Measurements from ENCODE around the gene KIF1B.

DNA sequence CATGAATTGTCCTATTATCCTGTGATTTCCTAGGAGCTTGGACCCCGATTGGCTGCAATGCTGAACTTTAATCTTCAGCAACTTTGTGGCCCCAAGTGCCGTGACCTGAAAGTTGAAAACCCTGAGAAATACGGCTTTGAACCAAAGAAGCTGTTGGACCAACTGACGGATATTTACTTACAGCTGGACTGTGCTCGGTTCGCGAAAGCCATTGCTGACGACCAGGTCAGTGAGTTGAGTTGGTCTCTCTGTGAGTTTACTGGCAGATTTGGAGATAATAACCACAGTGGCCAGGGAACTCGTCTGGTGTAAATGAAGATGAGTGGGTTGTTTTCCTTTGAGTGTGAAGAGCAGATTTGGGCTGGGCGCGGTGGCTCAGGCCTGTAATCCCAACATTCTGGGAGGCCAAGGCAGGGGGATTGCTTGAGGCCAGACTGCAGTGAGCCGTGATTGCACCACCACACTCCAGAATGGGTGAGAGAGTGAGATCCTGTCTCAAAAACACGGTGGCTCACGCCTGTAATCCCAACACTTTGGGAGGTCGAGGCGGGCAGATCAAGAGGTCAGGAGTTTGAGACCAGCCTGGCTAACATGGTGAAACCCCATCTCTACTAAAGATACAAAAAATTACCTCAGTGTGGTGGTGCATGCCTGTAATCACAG lies 39.1 kb upstream of the KIF1B start:
- TF ChIP-seq, protein P1, sequence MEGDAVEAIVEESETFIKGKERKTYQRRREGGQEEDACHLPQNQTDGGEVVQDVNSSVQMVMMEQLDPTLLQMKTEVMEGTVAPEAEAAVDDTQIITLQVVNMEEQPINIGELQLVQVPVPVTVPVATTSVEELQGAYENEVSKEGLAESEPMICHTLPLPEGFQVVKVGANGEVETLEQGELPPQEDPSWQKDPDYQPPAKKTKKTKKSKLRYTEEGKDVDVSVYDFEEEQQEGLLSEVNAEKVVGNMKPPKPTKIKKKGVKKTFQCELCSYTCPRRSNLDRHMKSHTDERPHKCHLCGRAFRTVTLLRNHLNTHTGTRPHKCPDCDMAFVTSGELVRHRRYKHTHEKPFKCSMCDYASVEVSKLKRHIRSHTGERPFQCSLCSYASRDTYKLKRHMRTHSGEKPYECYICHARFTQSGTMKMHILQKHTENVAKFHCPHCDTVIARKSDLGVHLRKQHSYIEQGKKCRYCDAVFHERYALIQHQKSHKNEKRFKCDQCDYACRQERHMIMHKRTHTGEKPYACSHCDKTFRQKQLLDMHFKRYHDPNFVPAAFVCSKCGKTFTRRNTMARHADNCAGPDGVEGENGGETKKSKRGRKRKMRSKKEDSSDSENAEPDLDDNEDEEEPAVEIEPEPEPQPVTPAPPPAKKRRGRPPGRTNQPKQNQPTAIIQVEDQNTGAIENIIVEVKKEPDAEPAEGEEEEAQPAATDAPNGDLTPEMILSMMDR (IDR thresholded peaks at IDR 0.05): no peak
- no peak for TF ChIP-seq POLR2A (IDR thresholded peaks at IDR 0.05)
